Peyer's patch (tissue), 4 donors: ENCODE data around the gene KRIT1. TPM values are rescaled to one million over a fixed set of nuclear protein-coding genes. Genes with fewer than 3 reads are reported as not detected.

Experiments used
- DNase-seq, 3 donors: peaks; one replicate each; pipeline ENCODE4 v3.0.0-alpha.2; 2017 to 2019
- H3K27ac ChIP-seq, 4 donors: fragments of 200-600 bp; sonication (generic); one replicate each; pipeline ENCODE4 v1.5.1; 2016 to 2019
- H3K27me3 ChIP-seq, 2 donors: fragments of 200-600 bp; sonication (generic); one replicate each; pipeline ENCODE4 v1.5.1; 2019
- H3K36me3 ChIP-seq, 3 donors: fragments of 200-600 bp; sonication (generic); one replicate each; pipeline ENCODE4 v1.5.1; 2016 to 2019
- H3K4me1 ChIP-seq, 4 donors: fragments of 200-600 bp; sonication (generic); one replicate each; pipeline ENCODE4 v1.5.1; 2016 to 2019
- H3K4me3 ChIP-seq, 4 donors: fragments of 200-600 bp; sonication (generic); 1 replicate in 3 of 4; 2 replicates in 1 of 4; pipeline ENCODE4 v1.5.1; 2016 to 2019; ENCODE audit warnings: mild to moderate bottlenecking in 1 of 4
- H3K9me3 ChIP-seq, 4 donors: fragments of 200-600 bp; sonication (generic); one replicate each; pipeline ENCODE4 v1.5.1; 2016 to 2019; ENCODE audit warnings: mild to moderate bottlenecking in 1 of 4
- POLR2A ChIP-seq, 2 donors: fragments of 450-650 bp; IDR thresholded peaks; one replicate each; pipeline ENCODE4 v1.5.1; 2017; ENCODE audit warnings: antibody characterized with exemption in 2 of 2, mild to moderate bottlenecking in 2 of 2, moderate library complexity in 2 of 2
- total RNA-seq, 4 donors: library from RNA; depleted of rRNA; stranded (reverse); fragments of >200 nt; gene quantifications; one replicate each; pipeline ENCODE4 v1.1.0, GENCODE V29; 2016
- TF ChIP-seq, protein P1 (sequence below), 6 experiments: fragments of 450-650 bp in 4 of 6; fragments of 200-600 bp in 2 of 6; sonication (generic) in 1 of 6; IDR thresholded peaks; one replicate each; pipeline ENCODE4 v1.5.1; 2017 to 2019; ENCODE audit warnings: antibody characterized with exemption in 6 of 6, mild to moderate bottlenecking in 3 of 6, moderate library complexity in 1 of 6

The KRIT1 gene
- total RNA-seq, 4 donors from 2014 or later = 65.7 to 229 (median 133) TPM

GRCh38 chr7:92228100-92228499 is 17.6 kb downstream of the KRIT1 start:
- Histone ChIP-seq H3K36me3 (peaks cover 0 to 86% (median 0%) of the 10 kb centered on the region in 3 donors), H3K4me1 (no peaks in the 10 kb centered on the region), H3K9me3 (no peaks in the 10 kb centered on the region), H3K27me3 (no peaks in the 10 kb centered on the region), H3K4me3 (no peak overlapping the region), H3K27ac (no peak overlapping the region)
- DNase-seq = no peak
- TF ChIP-seq POLR2A (IDR thresholded peaks at IDR 0.05) = no peak
- TF ChIP-seq, protein P1, sequence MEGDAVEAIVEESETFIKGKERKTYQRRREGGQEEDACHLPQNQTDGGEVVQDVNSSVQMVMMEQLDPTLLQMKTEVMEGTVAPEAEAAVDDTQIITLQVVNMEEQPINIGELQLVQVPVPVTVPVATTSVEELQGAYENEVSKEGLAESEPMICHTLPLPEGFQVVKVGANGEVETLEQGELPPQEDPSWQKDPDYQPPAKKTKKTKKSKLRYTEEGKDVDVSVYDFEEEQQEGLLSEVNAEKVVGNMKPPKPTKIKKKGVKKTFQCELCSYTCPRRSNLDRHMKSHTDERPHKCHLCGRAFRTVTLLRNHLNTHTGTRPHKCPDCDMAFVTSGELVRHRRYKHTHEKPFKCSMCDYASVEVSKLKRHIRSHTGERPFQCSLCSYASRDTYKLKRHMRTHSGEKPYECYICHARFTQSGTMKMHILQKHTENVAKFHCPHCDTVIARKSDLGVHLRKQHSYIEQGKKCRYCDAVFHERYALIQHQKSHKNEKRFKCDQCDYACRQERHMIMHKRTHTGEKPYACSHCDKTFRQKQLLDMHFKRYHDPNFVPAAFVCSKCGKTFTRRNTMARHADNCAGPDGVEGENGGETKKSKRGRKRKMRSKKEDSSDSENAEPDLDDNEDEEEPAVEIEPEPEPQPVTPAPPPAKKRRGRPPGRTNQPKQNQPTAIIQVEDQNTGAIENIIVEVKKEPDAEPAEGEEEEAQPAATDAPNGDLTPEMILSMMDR (IDR thresholded peaks at IDR 0.05) = no peak

DNA sequence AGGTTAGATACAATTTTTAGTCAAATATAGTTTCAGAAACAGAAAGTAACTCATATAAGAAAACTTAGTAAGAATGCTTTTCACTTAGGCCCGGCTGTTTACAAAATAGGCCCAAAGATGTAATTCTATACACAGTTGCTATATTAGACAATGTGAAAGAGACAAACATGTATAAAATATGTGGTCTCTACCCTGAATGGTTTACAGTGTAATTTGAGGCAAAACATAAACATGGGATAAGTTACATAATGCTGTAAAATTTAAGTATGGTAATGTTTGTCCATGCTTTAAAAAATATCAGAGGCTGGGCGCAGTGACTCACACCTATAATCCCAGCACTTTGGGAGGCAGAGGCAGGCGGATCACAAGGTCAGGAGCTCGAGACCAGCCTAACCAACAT is 18.7 kb downstream of the KRIT1 start:
- Histone ChIP-seq H3K9me3 (no peaks in the 10 kb centered on the region), H3K27me3 (no peaks in the 10 kb centered on the region), H3K4me3 (no peak overlapping the region), H3K36me3 (peaks cover 0 to 84% (median 0%) of the 10 kb centered on the region in 3 donors), H3K4me1 (no peaks in the 10 kb centered on the region), H3K27ac (no peak overlapping the region)
- TF ChIP-seq, protein P1 (IDR thresholded peaks at IDR 0.05) = no peak
- no peak for TF ChIP-seq POLR2A (IDR thresholded peaks at IDR 0.05)
- DNase-seq = no peak

DNA sequence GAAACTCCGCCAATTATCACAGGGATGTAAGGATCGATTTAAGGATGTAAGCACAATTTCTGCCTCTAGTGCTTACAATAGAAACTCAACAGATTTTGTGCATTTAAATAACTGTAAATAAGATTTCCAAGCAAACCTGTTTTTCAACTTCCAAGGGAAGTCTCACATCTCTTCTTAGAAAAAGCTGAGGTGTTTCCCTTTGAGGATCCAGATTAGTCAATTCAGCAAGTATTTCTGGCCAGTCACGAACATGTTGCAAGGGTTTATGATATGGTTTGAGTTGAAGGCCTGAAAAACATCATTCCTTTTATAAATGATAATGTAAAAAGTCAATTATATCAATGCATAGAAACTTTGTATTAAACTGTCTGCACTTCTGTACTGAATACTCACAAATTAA is 23.9 kb downstream of the KRIT1 start:
- no peaks in the 10 kb centered on the region for H3K27me3 ChIP-seq
- H3K9me3 ChIP-seq = no peaks in the 10 kb centered on the region
- no peak overlapping the region for H3K4me3 ChIP-seq
- DNase-seq = no peak
- H3K27ac ChIP-seq = no peak overlapping the region
- H3K36me3 ChIP-seq = peaks cover 0 to 93% (median 0%) of the 10 kb centered on the region in 3 donors
- TF ChIP-seq, protein P1 (IDR thresholded peaks at IDR 0.05) = no peak
- no peak for TF ChIP-seq POLR2A (IDR thresholded peaks at IDR 0.05)
- H3K4me1 ChIP-seq = no peaks in the 10 kb centered on the region

- H3K36me3 ChIP-seq = peaks cover 0 to 64% (median 0%) of the 10 kb centered on the region in 3 donors
- no peaks in the 10 kb centered on the region for H3K4me1 ChIP-seq
- no peaks in the 10 kb centered on the region for H3K27me3 ChIP-seq
- no peak for TF ChIP-seq POLR2A (IDR thresholded peaks at IDR 0.05)
- TF ChIP-seq, protein P1 (IDR thresholded peaks at IDR 0.05) = no peak
- no peak overlapping the region for H3K4me3 ChIP-seq
- no peaks in the 10 kb centered on the region for H3K9me3 ChIP-seq
- H3K27ac ChIP-seq = no peak overlapping the region
- no peak for DNase-seq
Measured at GRCh38 chr7:92206672-92207071, 39.0 kb downstream of the KRIT1 start.

DNA sequence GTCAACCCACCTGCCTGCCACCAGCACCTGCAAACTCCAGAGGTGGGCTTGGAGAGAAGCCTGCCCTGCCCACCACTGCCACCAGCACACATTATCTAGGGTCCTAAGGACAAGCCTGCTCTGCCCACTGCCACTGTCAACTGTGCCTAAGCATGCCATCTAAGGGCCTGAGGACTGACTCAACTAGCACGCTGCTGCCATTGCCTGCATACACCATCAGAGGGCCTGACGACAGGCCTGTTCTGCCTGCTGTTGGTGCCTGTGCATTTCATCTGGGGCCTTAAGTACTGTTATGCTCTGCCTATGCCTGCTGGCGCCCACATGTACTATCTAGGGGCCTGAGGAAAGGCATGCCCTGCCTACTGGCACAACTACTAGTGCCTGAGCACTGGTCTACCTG is 39.7 kb downstream of the KRIT1 start:
- Histone ChIP-seq H3K9me3 (no peaks in the 10 kb centered on the region), H3K27ac (no peak overlapping the region), H3K4me1 (no peaks in the 10 kb centered on the region), H3K36me3 (peaks cover 0 to 62% (median 0%) of the 10 kb centered on the region in 3 donors), H3K4me3 (no peak overlapping the region), H3K27me3 (no peaks in the 10 kb centered on the region)
- no peak for DNase-seq
- no peak for TF ChIP-seq POLR2A (IDR thresholded peaks at IDR 0.05)
- TF ChIP-seq, protein P1 (IDR thresholded peaks at IDR 0.05) = no peak

DNA sequence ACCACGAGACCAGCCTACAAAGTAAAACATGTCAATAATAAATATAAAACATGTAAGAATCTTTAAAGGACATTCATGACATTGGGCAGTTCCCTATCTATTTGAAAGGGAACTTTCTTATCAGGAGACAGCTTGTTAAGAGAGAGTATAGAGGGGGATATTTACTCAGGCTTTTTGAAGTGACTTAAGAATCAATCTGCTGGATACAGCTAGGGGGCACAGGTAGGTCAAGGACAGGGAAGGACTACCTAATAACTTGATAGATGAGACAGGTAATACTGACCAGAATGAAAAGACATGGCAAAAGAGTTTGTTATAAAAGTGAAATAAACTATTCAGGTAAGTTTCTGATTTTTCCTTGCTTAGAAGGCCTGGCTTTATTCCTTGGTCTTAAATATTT is 44.9 kb downstream of the KRIT1 start:
- Histone ChIP-seq H3K4me1 (no peaks in the 10 kb centered on the region), H3K4me3 (no peak overlapping the region), H3K27me3 (no peaks in the 10 kb centered on the region), H3K36me3 (peaks cover 0 to 57% (median 0%) of the 10 kb centered on the region in 3 donors), H3K27ac (no peak overlapping the region), H3K9me3 (no peaks in the 10 kb centered on the region)
- TF ChIP-seq, protein P1 (IDR thresholded peaks at IDR 0.05) = no peak
- no peak for TF ChIP-seq POLR2A (IDR thresholded peaks at IDR 0.05)
- no peak for DNase-seq
